Smooth muscle cell (in vitro differentiated cells): Measurements from ENCODE around the gene CPM. TPM values are rescaled to one million over a fixed set of nuclear protein-coding genes. Genes with fewer than 3 reads are reported as not detected.
"Not testable (repeated sequence)": the region's sequence is repeated elsewhere in the genome, so short reads cannot be mapped to it uniquely, and the experiment has no call there.

ENCODE experiments used
- DNase-seq: peaks from one replicate; lab custom pipeline; 2025; ENCODE audit not compliant: unreplicated experiment; lab: John Stamatoyannopoulos, UW
- H2AFZ ChIP-seq: fragments of 200-600 bp; sonication (generic); 2 replicates; pipeline ENCODE4 v1.6.0; 2016; ENCODE audit warnings: antibody characterized with exemption, low read depth, mild to moderate bottlenecking
- H3F3A ChIP-seq: fragments of 200-600 bp; sonication (generic); 2 replicates; pipeline ENCODE4 v1.6.0; 2017; ENCODE audit warnings: antibody characterized with exemption, low read depth
- H3K27ac ChIP-seq: fragments of 200-600 bp; sonication (generic); 2 replicates; pipeline ENCODE4 v1.5.1; 2016; ENCODE audit warnings: low read depth, mild to moderate bottlenecking
- H3K27me3 ChIP-seq: fragments of 200-600 bp; sonication (generic); 2 replicates; pipeline ENCODE4 v1.6.1; 2016; ENCODE audit warnings: low read depth, mild to moderate bottlenecking
- H3K36me3 ChIP-seq: fragments of 200-600 bp; sonication (generic); 2 replicates; pipeline ENCODE4 v1.5.1; 2016; ENCODE audit warnings: low read depth
- H3K4me1 ChIP-seq: fragments of 200-600 bp; sonication (generic); 2 replicates; pipeline ENCODE4 v1.5.1; 2016; ENCODE audit warnings: low read depth
- H3K4me2 ChIP-seq: fragments of 200-600 bp; sonication (generic); 2 replicates; pipeline ENCODE4 v1.6.0; 2016; ENCODE audit warnings: mild to moderate bottlenecking
- H3K4me3 ChIP-seq: fragments of 200-600 bp; sonication (generic); 2 replicates; pipeline ENCODE4 v1.5.1; 2016; ENCODE audit warnings: mild to moderate bottlenecking
- H3K79me2 ChIP-seq: fragments of 200-600 bp; sonication (generic); 2 replicates; pipeline ENCODE4 v1.6.0; 2016; ENCODE audit warnings: low read depth, mild to moderate bottlenecking
- H3K9ac ChIP-seq: fragments of 200-600 bp; sonication (generic); 2 replicates; pipeline ENCODE4 v1.6.0; 2016; ENCODE audit warnings: low read depth
- H3K9me3 ChIP-seq: fragments of 200-600 bp; sonication (generic); replicated peaks from 2 replicates; pipeline ENCODE4 v1.5.1; 2016; ENCODE audit warnings: low read depth
- H4K20me1 ChIP-seq: fragments of 200-600 bp; sonication (generic); 2 replicates; pipeline ENCODE4 v1.6.0; 2016; ENCODE audit warnings: low read depth
- CTCF ChIP-seq: fragments of 200-600 bp; sonication (generic); IDR thresholded peaks from 2 replicates; pipeline ENCODE4 v1.5.1; 2017; ENCODE audit warnings: borderline replicate concordance, mild to moderate bottlenecking, antibody characterized with exemption; ENCODE audit not compliant: insufficient read depth, poor library complexity, severe bottlenecking
- WGBS: methylation state at CpG from one replicate; pipeline ENCODE4 v1.1.7; 2016; ENCODE audit warnings: low lambda C conversion rate; 5-methylcytosine and 5-hydroxymethylcytosine counted together
- polyA plus RNA-seq: library from polyadenylated mRNA; unstranded; fragments of >200 nt; fragmentation: Nextera tagmentation; extraction: Ambion mirVana; gene quantifications from 2 replicates; pipeline ENCODE4 v1.2.1, GENCODE V29; 2016
- total RNA-seq: library from RNA; depleted of rRNA; stranded (reverse); fragments of >200 nt; gene quantifications from 2 replicates; pipeline ENCODE4 v1.2.3, GENCODE V29; 2014

CPM gene
- total and polyA plus RNA-seq, 2 experiments from 2014 or later = 0.57 to 6.2 TPM

- H4K20me1 ChIP-seq = peaks cover 54% of the 10 kb centered on the region
- WGBS = 71% methylated on average over 12 of the region's 12 CpGs
- peak overlapping the region; percentile 98 for H3K4me2 ChIP-seq
- H3K4me1 ChIP-seq = peaks cover 13% of the 10 kb centered on the region
- H3F3A ChIP-seq = peaks cover 8% of the 10 kb centered on the region
- H3K4me3 ChIP-seq = peak overlapping the region; percentile 73
- H3K79me2 ChIP-seq = peaks cover 55% of the 10 kb centered on the region
- H3K9me3 ChIP-seq = no peaks in the 10 kb centered on the region
- no peak for TF ChIP-seq CTCF
- no peaks in the 10 kb centered on the region for H3K27me3 ChIP-seq
- peak overlapping the region; percentile 97 for H3K9ac ChIP-seq
- DNase-seq = no peak
- no peak overlapping the region for H2AFZ ChIP-seq
- H3K36me3 ChIP-seq = peaks cover 16% of the 10 kb centered on the region
- H3K27ac ChIP-seq = peak overlapping the region; percentile 99
Measured at GRCh38 chr12:68809190-68810026, 123.6 kb downstream of the CPM start.

- peak; percentile 75 for DNase-seq
- Histone ChIP-seq H3F3A (peaks cover 8% of the 10 kb centered on the region), H3K36me3 (peaks cover 11% of the 10 kb centered on the region), H3K27me3 (no peaks in the 10 kb centered on the region), H3K9ac (peak overlapping the region; percentile 97), H4K20me1 (peaks cover 46% of the 10 kb centered on the region), H2AFZ (peak overlapping the region; percentile 85), H3K79me2 (peaks cover 46% of the 10 kb centered on the region), H3K9me3 (no peaks in the 10 kb centered on the region), H3K4me3 (peak overlapping the region; percentile 73), H3K4me2 (peak overlapping the region; percentile 98), H3K27ac (peak overlapping the region; percentile 99), H3K4me1 (peaks cover 13% of the 10 kb centered on the region)
- 2% methylated on average over 35 of the region's 61 CpGs for WGBS
- TF ChIP-seq CTCF = no peak
Measured at GRCh38 chr12:68808388-68809189, 124.4 kb downstream of the CPM start.

GRCh38 chr12:68807576-68808387, 125.2 kb downstream of the CPM start, which contains the start of gene MDM2:
MDM2 (plus strand) TSS chr12:68808177; CDS start chr12:68808478, 301 bp downstream.
- under 1% methylated on average over 56 of the region's 72 CpGs for WGBS
- Histone ChIP-seq H3K9ac (peak within 1 kb of the TSS; percentile 97), H4K20me1 (peaks cover 38% of the 10 kb centered on the region), H3K4me3 (peak within 1 kb of the TSS; percentile 73), H3K9me3 (no peaks in the 10 kb centered on the region), H3K27ac (peak within 1 kb of the TSS; percentile 99), H3K27me3 (no peaks in the 10 kb centered on the region), H3F3A (peaks cover 8% of the 10 kb centered on the region), H2AFZ (peak within 1 kb of the TSS; percentile 94), H3K36me3 (peaks cover 4% of the 10 kb centered on the region), H3K79me2 (peaks cover 38% of the 10 kb centered on the region), H3K4me1 (peaks cover 13% of the 10 kb centered on the region), H3K4me2 (peak within 1 kb of the TSS; percentile 98)
- peak; percentile 72 for DNase-seq
- peak; percentile 67 for TF ChIP-seq CTCF

- Histone ChIP-seq H3K27ac (peak overlapping the region; percentile 99), H4K20me1 (peaks cover 32% of the 10 kb centered on the region), H3K79me2 (peaks cover 33% of the 10 kb centered on the region), H3K4me2 (peak overlapping the region; percentile 98), H2AFZ (peak overlapping the region; percentile 94), H3K4me3 (peak overlapping the region; percentile 73)
- not testable (repeated sequence) for H3F3A ChIP-seq, H3K27me3 ChIP-seq, H3K4me1 ChIP-seq, H3K9ac ChIP-seq, H3K9me3 ChIP-seq, DNase-seq, H3K36me3 ChIP-seq
- WGBS = 31% methylated on average over 10 of the region's 10 CpGs
Measured at GRCh38 chr12:68807274-68807575, 125.7 kb downstream of the CPM start.
